Measurements from ENCODE around the gene ICAM2.

The ICAM2 gene

DNA sequence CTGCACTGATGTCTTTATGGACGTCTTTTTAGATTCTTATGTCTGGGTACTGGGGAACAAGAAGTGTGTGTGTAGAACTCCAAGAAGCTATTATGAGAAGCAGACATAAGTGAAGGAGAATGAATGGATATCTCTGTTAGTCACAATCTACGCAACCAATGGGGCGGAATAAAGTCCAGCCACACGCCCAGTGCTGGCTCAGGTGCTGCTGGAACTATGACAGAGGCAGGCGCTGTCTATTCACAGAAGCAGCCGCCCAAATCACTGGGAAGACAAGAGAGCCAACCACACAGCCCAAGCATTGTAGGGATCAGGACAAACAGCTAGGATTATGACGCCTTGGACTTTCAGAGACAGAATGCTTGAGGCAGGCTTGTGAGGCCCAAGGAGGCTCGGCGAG, 43.9 kb upstream of the ICAM2 start:
- ChIA-PET POLR2A (interaction anchor here (1.8 kb wide), 1 partner anchor 81 kb away, joined by 6 read pairs; no protein-coding TSS in a partner anchor), CTCF (interaction anchor here (0.9 to 8.6 kb wide), 12 partner anchors 10 to 290 kb away, joined by 3 to 83 read pairs (median 4); partner anchors contain the start of gene ERN1)
- TF ChIP-seq, protein P1, sequence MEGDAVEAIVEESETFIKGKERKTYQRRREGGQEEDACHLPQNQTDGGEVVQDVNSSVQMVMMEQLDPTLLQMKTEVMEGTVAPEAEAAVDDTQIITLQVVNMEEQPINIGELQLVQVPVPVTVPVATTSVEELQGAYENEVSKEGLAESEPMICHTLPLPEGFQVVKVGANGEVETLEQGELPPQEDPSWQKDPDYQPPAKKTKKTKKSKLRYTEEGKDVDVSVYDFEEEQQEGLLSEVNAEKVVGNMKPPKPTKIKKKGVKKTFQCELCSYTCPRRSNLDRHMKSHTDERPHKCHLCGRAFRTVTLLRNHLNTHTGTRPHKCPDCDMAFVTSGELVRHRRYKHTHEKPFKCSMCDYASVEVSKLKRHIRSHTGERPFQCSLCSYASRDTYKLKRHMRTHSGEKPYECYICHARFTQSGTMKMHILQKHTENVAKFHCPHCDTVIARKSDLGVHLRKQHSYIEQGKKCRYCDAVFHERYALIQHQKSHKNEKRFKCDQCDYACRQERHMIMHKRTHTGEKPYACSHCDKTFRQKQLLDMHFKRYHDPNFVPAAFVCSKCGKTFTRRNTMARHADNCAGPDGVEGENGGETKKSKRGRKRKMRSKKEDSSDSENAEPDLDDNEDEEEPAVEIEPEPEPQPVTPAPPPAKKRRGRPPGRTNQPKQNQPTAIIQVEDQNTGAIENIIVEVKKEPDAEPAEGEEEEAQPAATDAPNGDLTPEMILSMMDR (IDR thresholded peaks at IDR 0.05; ENCODE audit: insufficient read depth, low read length, missing control alignments) = no peak
- no peak for DNase-seq (ENCODE audit: low read depth, low spot score)
- no peak overlapping the region for H3K4me3 ChIP-seq (ENCODE audit: low read depth, low read length)

DNA sequence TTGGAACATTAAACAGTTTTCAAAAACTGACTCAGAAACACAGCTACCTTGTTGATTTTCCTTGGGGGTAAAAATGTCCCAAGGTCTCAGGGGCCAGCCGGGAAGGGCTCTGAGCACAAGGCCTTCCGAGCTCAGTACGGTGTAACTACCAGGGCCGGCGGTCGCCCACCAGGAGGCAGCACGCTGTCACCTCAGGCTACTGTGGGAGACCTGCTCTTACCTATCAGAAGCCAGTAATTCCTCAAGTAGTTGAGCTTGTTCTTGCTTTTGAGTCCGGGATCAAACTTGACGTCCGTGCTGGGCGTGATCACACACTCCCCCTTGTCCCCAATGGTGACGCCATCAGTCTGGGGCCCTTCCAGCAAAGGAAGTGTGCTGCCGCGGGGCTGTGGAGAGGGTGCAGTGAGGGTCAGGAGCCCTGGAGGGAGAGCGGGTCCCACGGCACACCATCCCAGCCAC, 43.4 kb upstream of the ICAM2 start:
- no peak overlapping the region for H3K4me3 ChIP-seq (ENCODE audit: low read depth, low read length)
- TF ChIP-seq, protein P1 (IDR thresholded peaks at IDR 0.05; ENCODE audit: insufficient read depth, low read length, missing control alignments) = peak; percentile 47
- DNase-seq (ENCODE audit: low read depth, low spot score) = no peak
- POLR2A ChIA-PET = interaction anchor here (1.8 kb wide), 1 partner anchor 82 kb away, joined by 6 read pairs; no protein-coding TSS in a partner anchor
- CTCF ChIA-PET = interaction anchor here (1.0 to 8.6 kb wide), 13 partner anchors 9 to 291 kb away, joined by 3 to 83 read pairs (median 4); partner anchors contain the start of gene ERN1

DNA sequence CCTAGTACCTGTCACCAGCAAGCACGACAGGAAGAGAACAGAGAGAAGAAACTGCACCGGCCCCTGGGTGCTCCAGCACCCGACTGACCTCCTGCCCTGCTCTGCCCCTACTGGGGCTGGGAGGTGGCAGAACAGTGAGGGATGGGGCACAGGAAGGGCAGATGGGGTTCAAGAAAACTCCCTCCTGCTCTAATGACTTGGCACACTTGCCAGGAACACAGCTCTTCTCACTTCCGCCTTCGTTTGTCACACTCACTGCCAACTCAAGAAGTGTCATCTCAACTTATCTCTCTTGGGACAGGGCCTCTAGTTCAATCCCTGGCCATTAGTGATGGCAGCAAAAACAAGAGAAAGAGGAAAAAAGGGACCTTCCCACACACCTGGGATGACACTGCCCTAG, 42.7 kb upstream of the ICAM2 start:
- TF ChIP-seq, protein P1 (IDR thresholded peaks at IDR 0.05; ENCODE audit: insufficient read depth, low read length, missing control alignments) = no peak
- H3K4me3 ChIP-seq (ENCODE audit: low read depth, low read length) = no peak overlapping the region
- CTCF ChIA-PET = interaction anchor here (1.0 to 8.6 kb wide), 11 partner anchors 10 to 291 kb away, joined by 3 to 83 read pairs (median 5); partner anchors contain the start of gene ERN1
- no peak for DNase-seq (ENCODE audit: low read depth, low spot score)
- POLR2A ChIA-PET = interaction anchor here (1.8 kb wide), 1 partner anchor 83 kb away, joined by 6 read pairs; no protein-coding TSS in a partner anchor

DNA sequence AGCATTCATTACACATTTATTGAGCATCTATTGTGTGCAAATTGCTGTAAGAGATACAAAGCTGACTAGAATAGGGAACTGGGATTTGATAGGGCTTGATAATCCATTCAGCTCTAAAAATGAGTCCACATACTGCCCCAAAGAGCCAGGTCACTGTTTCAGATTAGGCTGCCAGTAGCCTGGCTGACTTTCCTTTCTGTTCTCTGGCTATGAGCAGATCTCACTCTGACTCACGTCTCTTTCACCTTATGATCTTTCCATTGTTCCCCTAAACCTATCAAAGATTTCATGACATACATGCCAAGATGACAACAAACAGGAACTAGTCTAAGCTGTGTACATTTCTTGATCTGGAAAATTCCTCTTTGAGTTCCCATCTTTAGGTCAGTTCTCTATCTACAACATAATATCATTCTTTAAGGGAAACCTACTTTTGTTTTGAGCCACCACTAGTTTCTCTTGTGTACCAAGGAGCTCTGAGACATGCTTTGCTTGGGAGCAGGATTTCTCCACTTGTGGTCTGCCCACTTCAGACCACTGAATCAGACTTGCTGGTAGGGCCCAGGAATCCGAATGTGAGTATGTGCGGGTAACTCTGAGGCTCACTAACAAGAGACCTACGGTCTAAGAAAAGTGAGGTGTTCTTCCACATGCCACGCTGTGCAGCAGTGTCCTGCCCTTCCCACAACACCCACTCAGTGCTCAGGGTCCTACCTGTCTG, 40.9 kb upstream of the ICAM2 start:
- ChIA-PET CTCF (interaction anchor here (0.6 to 8.6 kb wide), 8 partner anchors 8 to 142 kb away, joined by 3 to 83 read pairs (median 4); no protein-coding TSS in a partner anchor), POLR2A (no interaction called here)
- TF ChIP-seq, protein P1 (IDR thresholded peaks at IDR 0.05; ENCODE audit: insufficient read depth, low read length, missing control alignments) = no peak
- H3K4me3 ChIP-seq (ENCODE audit: low read depth, low read length) = no peak overlapping the region
- no peak for DNase-seq (ENCODE audit: low read depth, low spot score)

DNA sequence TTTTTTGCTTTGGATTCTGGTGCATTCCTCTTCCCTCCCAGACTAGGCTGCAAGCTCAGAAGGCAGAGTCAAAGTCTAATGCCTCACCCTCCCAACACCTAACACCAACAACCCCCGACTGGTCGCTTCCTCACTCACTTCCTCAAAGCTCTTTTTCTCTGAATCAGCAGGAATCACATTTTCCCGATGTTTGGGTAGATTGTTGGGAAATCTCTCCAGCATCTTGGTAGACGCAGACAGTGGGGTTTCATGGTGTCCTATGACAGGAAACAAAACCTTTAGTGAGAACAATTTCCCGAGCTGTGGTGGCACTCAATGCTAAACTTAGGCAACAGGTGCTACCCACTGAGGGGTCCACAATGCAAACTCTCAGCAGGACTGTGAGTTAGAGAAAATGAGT, 39.9 kb upstream of the ICAM2 start:
- CTCF ChIA-PET = interaction anchor here (1.1 to 8.6 kb wide), 4 partner anchors 18 to 141 kb away, joined by 3 to 83 read pairs (median 4); no protein-coding TSS in a partner anchor
- DNase-seq (ENCODE audit: low read depth, low spot score) = no peak
- H3K4me3 ChIP-seq (ENCODE audit: low read depth, low read length) = no peak overlapping the region
- TF ChIP-seq, protein P1 (IDR thresholded peaks at IDR 0.05; ENCODE audit: insufficient read depth, low read length, missing control alignments) = no peak
- POLR2A ChIA-PET = no interaction called here

DNA sequence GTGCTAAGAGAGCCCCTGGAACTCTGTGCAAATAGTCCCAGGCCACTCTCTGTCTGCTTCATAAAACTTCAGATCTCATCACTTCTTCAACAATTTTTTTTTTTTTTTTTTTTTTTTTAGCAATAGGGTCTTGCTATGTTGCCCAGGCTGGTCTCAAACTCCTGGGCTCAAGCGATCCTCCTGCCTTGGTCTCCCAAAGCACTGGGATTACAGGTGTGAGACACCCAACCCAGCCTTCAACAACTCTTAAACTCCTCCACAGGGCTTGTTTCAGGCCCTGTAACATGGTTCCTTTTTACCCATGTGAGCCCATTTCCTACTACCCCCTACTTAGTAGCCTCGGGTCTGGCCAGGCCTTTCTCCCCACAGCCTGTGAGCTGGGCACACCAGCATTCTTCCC, 39.3 kb upstream of the ICAM2 start:
- CTCF ChIA-PET = interaction anchor here (1.1 to 8.6 kb wide), 2 partner anchors 35 to 75 kb away, joined by 4 to 83 read pairs; no protein-coding TSS in a partner anchor
- POLR2A ChIA-PET = no interaction called here
- DNase-seq (ENCODE audit: low read depth, low spot score) = no peak
- H3K4me3 ChIP-seq (ENCODE audit: low read depth, low read length) = no peak overlapping the region
- TF ChIP-seq, protein P1 (IDR thresholded peaks at IDR 0.05; ENCODE audit: insufficient read depth, low read length, missing control alignments) = no peak

All from AG04449 (cell line).